ENCODE results near the gene MARCKS. TPM values are rescaled to one million over a fixed set of nuclear protein-coding genes. Genes with fewer than 3 reads are reported as not detected.

Gene MARCKS
- total RNA-seq, 1 donor from 2014 or later: 116 TPM

- Histone ChIP-seq H3K36me3 (ENCODE audit: control insufficient read depth, insufficient read depth, low read length) (no peaks in the 10 kb centered on the region), H3K4me3 (ENCODE audit: low read depth, low read length) (peak overlapping the region; percentile 100), H3K27me3 (ENCODE audit: control insufficient read depth, insufficient read depth, low read length) (no peaks in the 10 kb centered on the region)
- TF ChIP-seq CTCF (IDR thresholded peaks at IDR 0.05; ENCODE audit: insufficient read depth, low read length, poor library complexity, severe bottlenecking): no peak
- DNase-seq (ENCODE audit: low read depth): no peak
Observed at GRCh38 chr6:113859349-113860180, 2.4 kb downstream of the MARCKS start.

GRCh38 chr6:113860181-113860955 is 3.2 kb downstream of the MARCKS start:
- Histone ChIP-seq H3K4me3 (ENCODE audit: low read depth, low read length) (peak overlapping the region; percentile 100), H3K36me3 (ENCODE audit: control insufficient read depth, insufficient read depth, low read length) (no peaks in the 10 kb centered on the region), H3K27me3 (ENCODE audit: control insufficient read depth, insufficient read depth, low read length) (no peaks in the 10 kb centered on the region)
- no peak for TF ChIP-seq CTCF (IDR thresholded peaks at IDR 0.05; ENCODE audit: insufficient read depth, low read length, poor library complexity, severe bottlenecking)
- no peak for DNase-seq (ENCODE audit: low read depth)

GRCh38 chr6:113862112-113862511 is 5.0 kb downstream of the MARCKS start:
- no peak for TF ChIP-seq CTCF (IDR thresholded peaks at IDR 0.05; ENCODE audit: insufficient read depth, low read length, poor library complexity, severe bottlenecking)
- no peaks in the 10 kb centered on the region for H3K27me3 ChIP-seq (ENCODE audit: control insufficient read depth, insufficient read depth, low read length)
- DNase-seq (ENCODE audit: low read depth): no peak
- no peaks in the 10 kb centered on the region for H3K36me3 ChIP-seq (ENCODE audit: control insufficient read depth, insufficient read depth, low read length)
- H3K4me3 ChIP-seq (ENCODE audit: low read depth, low read length): no peak overlapping the region

GRCh38 chr6:113870917-113871316 is 13.8 kb downstream of the MARCKS start:
- Histone ChIP-seq H3K27me3 (ENCODE audit: control insufficient read depth, insufficient read depth, low read length) (no peaks in the 10 kb centered on the region), H3K4me3 (ENCODE audit: low read depth, low read length) (no peak overlapping the region), H3K36me3 (ENCODE audit: control insufficient read depth, insufficient read depth, low read length) (no peaks in the 10 kb centered on the region)
- no peak for DNase-seq (ENCODE audit: low read depth)
- no peak for TF ChIP-seq CTCF (IDR thresholded peaks at IDR 0.05; ENCODE audit: insufficient read depth, low read length, poor library complexity, severe bottlenecking)

- no peak for DNase-seq (ENCODE audit: low read depth)
- Histone ChIP-seq H3K36me3 (ENCODE audit: control insufficient read depth, insufficient read depth, low read length) (no peaks in the 10 kb centered on the region), H3K27me3 (ENCODE audit: control insufficient read depth, insufficient read depth, low read length) (no peaks in the 10 kb centered on the region), H3K4me3 (ENCODE audit: low read depth, low read length) (no peak overlapping the region)
- no peak for TF ChIP-seq CTCF (IDR thresholded peaks at IDR 0.05; ENCODE audit: insufficient read depth, low read length, poor library complexity, severe bottlenecking)
Observed at GRCh38 chr6:113871975-113872374, 14.8 kb downstream of the MARCKS start.
